Measurements from ENCODE around the gene MYOM3.

Gene MYOM3

GRCh38 chr1:24096739-24097103, 15.2 kb downstream of the MYOM3 start:
- DNase-seq (ENCODE audit: low read depth, low spot score), result no peak

GRCh38 chr1:24096009-24096738, 15.8 kb downstream of the MYOM3 start:
- DNase-seq (ENCODE audit: low read depth, low spot score), result no peak

- no peak for DNase-seq (ENCODE audit: low read depth, low spot score)
Measured at GRCh38 chr1:24095140-24095859, 16.6 kb downstream of the MYOM3 start.

GRCh38 chr1:24094554-24094953, 17.4 kb downstream of the MYOM3 start:
- no peak for DNase-seq (ENCODE audit: low read depth, low spot score)

GRCh38 chr1:24093732-24094131, 18.2 kb downstream of the MYOM3 start:
- no peak for DNase-seq (ENCODE audit: low read depth, low spot score)

- DNase-seq (ENCODE audit: low read depth, low spot score), result no peak
Measured at GRCh38 chr1:24092979-24093378, 19.0 kb downstream of the MYOM3 start.

GRCh38 chr1:24091971-24092482, 19.9 kb downstream of the MYOM3 start:
- DNase-seq (ENCODE audit: low read depth, low spot score), result no peak

- no peak for DNase-seq (ENCODE audit: low read depth, low spot score)
Measured at GRCh38 chr1:24090736-24091135, 21.2 kb downstream of the MYOM3 start.

- no peak for DNase-seq (ENCODE audit: low read depth, low spot score)
Measured at GRCh38 chr1:24089743-24090555, 22.0 kb downstream of the MYOM3 start.

GRCh38 chr1:24089027-24089742, 22.8 kb downstream of the MYOM3 start:
- DNase-seq (ENCODE audit: low read depth, low spot score), result no peak

GRCh38 chr1:24086466-24086865, 25.5 kb downstream of the MYOM3 start:
- no peak for DNase-seq (ENCODE audit: low read depth, low spot score)

- DNase-seq (ENCODE audit: low read depth, low spot score), result no peak
Measured at GRCh38 chr1:24085546-24085945, 26.4 kb downstream of the MYOM3 start.

GRCh38 chr1:24085007-24085406, 26.9 kb downstream of the MYOM3 start:
- no peak for DNase-seq (ENCODE audit: low read depth, low spot score)

GRCh38 chr1:24084050-24084449, 27.9 kb downstream of the MYOM3 start:
- DNase-seq (ENCODE audit: low read depth, low spot score), result no peak

GRCh38 chr1:24082372-24082771, 29.6 kb downstream of the MYOM3 start:
- DNase-seq (ENCODE audit: low read depth, low spot score), result no peak

- DNase-seq (ENCODE audit: low read depth, low spot score), result no peak
Measured at GRCh38 chr1:24081190-24081589, 30.7 kb downstream of the MYOM3 start.

GRCh38 chr1:24080131-24080530, 31.8 kb downstream of the MYOM3 start:
- DNase-seq (ENCODE audit: low read depth, low spot score), result no peak

- DNase-seq (ENCODE audit: low read depth, low spot score), result no peak
Measured at GRCh38 chr1:24077278-24077978, 34.5 kb downstream of the MYOM3 start.

GRCh38 chr1:24075946-24076345, 36.0 kb downstream of the MYOM3 start:
- DNase-seq (ENCODE audit: low read depth, low spot score), result no peak

GRCh38 chr1:24075590-24075854, 36.4 kb downstream of the MYOM3 start:
- no peak for DNase-seq (ENCODE audit: low read depth, low spot score)
